GM19351 (cell line): Measurements from ENCODE around the gene UPK3BL1.
"Not testable (repeated sequence)": the region's sequence is repeated elsewhere in the genome, so short reads cannot be mapped to it uniquely, and the experiment has no call there.

ENCODE experiments used
- ATAC-seq: cut with Tn5 transposase; IDR thresholded peaks from one replicate; pipeline ENCODE4 v1.9.1; 2021; ENCODE audit warnings: mild to moderate bottlenecking, moderate library complexity; ENCODE audit not compliant: unreplicated experiment

Gene UPK3BL1, protein sequence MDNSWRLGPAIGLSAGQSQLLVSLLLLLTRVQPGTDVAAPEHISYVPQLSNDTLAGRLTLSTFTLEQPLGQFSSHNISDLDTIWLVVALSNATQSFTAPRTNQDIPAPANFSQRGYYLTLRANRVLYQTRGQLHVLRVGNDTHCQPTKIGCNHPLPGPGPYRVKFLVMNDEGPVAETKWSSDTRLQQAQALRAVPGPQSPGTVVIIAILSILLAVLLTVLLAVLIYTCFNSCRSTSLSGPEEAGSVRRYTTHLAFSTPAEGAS

DNA sequence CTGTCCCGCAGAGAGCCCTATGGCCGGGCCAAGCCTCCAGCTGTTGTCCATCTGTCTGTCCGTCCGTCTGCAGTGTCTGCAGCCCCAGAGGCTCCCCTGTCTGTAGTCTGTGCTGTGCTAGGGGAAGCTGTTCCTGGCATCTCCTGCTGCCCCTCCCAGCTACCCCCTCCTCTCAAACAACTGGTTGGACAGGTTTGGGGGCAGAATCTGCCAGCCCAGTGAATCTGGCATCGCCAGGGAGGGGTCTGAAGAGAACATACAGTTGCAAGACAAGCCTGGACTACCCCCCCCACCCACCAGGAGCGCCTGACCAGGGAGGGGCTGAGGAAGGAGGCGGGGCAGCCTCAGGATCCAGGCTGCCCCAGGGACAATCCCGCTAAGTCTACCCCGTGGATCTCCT, at the start of gene UPK3BL1:
TSS of gene UPK3BL1 (minus strand) at position 101 of the 400 bp plus-strand sequence. CDS start at position 51, 50 bp downstream.
- ATAC-seq, result not testable (repeated sequence)

DNA sequence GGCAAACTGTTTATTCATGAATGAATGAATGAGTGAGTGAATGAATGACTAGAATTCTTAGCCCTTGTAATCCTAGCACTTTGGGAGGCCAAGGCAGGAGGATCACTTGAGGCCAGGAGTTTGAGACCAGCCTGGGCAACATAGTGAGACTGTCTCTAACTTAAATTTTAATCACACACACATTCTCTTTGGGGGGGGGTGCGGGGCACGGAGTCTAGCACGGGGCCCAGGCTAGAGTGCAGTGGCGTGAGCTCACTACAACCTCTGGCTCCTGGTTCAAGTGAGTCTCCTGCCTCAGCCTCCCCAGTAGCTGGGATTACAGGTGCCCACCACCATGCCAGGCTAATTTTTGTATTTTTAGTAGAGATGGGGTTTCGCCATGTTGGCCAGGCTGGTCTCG, 48.0 kb upstream of the UPK3BL1 start:
- not testable (repeated sequence) for ATAC-seq

DNA sequence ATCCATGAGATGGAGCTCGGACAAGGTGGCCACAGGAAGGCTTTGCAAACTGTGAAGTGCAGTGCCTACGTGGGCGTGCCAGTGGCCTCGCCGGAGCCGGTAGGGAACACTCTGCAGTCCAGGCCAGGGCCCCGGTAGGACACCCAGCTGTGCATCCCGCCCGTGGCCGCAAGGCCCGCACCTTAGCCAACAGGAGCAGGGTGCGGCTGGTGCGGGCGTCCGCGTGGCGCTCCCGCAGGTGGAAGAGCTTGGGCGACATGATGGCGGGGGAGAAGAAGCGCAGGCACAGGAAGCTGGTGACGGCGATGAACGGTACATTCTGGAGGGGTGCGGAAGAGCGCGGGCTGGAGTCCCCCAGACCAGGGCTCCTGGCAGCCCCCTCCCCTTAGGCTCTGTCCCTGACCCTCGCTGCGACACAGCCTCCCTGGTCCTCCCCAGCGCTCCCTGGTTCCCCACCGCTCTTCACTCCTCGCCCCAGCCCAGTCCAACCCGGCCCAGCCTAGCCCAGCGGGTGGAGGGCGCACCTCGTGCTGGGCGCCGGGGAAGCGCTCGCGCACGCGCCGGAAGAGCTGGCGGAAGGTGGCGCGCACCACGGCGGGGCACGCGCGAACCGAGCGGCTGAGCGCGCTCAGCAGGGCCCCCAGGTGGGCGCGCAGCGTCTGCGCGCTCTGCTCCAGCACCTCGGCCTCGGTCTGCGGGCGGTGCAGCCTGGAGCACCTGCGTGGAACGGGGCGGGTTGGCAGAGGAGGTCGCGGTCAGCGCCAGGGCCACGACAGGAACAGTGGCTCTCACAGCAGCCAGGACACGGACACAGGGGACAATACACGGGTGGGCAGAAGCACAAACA, 47.1 kb upstream of the UPK3BL1 start:
- peak; percentile 74 for ATAC-seq

DNA sequence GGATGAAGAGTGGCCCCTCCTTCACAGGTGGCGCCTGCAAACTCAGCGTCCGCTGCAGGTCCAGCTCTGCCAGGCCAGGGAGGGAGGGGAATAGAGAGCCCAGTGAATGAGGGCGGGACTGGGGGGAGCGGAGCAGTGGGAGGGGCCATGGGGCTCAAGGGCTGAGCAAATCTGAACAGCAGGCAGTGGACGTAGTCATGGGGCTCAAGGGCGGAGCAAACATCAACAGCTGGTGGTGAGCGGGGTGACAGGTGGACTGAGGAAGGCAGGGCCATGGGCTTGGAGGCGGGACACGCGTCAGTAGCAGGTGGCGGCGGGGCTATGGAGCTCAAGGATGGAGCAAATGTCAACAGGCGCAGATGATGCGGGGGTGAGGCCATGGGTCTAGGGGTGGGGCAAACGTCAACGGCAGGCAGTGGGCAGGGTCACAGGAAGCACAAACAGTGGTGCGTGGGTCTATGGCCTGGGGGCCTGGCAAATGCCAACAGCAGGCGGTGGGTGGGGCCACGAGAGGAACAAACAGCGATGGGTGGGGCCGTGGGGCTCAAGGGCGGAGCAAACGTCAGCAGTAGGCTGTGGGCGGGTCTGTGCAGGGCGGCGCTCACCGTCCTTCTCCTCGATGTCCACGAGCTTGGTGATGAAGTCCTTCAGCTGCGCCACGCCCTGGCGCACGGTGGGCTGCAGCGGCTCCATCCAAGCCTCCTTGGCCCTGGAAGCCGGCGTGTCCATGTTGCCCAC, 45.9 kb upstream of the UPK3BL1 start:
- ATAC-seq, result peak; percentile 72

DNA sequence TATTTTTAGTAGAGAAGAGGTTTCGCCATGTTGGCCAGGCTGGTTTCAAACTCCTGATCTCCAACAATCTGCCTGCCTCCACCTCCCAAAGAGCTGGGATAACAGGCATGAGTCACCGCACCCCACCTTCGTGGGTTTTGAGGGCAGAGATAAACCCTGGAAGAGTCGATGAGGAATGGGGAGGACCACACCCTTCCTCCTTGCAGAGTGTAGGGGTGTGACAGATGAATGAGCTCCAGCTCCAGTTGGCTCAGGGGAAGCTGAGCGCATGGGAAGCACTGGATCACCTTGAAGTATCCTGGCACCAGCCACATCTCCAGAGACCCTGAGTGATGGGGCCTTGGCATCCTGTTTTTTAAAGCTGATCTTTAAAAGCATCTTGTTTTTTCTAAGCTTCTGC, 40.0 kb upstream of the UPK3BL1 start:
- ATAC-seq, result not testable (repeated sequence)

DNA sequence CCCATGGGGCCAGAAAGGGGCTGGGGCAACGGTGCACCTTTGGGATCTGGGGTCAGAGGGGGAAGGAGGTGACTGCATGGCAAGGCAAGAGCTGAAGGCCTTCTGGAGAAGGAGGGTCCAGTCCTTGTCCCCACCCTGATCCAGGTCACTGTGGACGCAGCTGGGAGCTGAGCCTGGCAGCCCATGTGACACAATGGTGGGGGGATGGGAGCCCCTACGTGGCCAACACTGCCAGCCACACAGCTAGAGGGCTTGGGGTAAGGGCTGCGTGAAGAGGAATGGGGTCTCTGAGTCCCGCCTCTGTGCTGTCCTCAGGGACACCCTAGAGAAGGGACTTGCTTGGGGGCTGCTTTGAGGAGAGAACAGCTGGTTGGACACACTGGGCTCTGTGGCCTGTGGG, 38.2 kb upstream of the UPK3BL1 start:
- not testable (repeated sequence) for ATAC-seq

DNA sequence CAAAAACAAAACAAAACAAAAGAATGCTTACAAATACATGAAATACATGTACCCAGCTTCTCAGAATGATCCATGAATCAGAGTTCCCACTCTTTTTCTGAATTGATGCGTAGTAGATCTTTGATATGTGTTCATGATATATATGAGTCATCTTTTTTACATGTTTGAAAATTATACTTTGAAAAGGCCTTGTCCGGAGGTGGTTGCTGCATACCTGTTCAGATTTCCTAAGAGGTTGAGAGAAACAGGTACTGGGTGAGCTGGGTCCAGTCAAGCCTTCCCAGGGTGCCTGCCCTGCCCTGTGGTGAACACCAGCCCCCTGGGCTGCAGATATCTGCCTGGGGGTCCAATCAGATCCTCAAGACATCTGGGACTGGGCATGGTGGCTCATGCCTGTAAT, 33.0 kb upstream of the UPK3BL1 start:
- ATAC-seq, result not testable (repeated sequence)

DNA sequence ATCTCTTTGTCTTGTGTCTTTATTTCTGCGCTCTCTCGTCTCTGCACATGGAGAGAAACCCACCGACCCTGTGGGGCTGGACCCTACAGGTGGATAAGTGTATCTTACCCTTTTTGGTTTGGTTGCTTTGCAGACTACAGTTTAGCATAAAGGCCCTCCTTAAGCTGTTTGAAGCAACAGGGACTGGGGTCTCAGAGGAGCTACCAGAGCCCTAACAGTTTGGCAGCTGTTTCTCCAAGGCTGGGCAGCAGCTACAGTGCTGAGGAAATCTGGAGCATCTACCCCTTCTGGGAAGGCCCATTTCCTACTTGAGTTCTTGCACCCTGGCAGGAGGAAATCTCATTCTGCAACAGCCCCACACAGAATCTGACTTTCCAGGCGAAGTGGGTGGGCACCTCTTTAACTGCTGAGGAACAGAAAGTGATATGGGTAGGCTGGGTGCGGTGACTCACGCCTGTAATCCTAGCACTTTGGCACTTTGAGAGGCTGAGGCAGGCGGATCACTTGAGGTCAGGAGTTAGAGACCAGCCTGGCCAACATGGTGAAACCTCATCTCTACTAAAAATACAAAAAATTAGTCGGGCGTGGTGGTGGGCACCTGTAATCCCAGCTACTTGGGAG, 31.0 kb upstream of the UPK3BL1 start:
- ATAC-seq, result not testable (repeated sequence)

DNA sequence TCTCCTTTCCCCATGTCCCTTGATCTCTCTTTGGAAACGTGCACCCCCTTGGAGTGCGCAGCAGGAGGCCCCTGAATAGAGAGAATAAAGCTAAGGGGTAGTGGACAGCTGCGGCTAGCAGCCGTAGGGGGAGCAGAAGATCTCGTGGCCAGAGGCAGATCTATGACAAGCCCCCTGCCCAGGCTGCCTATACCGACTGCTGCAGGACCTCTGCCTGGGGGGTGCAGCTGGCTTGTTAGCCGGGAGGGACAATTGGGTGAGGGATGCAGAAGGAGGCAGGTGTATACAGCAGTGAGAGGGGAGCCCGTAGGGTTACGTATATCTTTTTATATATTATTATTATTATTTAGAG, 29.3 kb upstream of the UPK3BL1 start:
- ATAC-seq, result peak; percentile 36

DNA sequence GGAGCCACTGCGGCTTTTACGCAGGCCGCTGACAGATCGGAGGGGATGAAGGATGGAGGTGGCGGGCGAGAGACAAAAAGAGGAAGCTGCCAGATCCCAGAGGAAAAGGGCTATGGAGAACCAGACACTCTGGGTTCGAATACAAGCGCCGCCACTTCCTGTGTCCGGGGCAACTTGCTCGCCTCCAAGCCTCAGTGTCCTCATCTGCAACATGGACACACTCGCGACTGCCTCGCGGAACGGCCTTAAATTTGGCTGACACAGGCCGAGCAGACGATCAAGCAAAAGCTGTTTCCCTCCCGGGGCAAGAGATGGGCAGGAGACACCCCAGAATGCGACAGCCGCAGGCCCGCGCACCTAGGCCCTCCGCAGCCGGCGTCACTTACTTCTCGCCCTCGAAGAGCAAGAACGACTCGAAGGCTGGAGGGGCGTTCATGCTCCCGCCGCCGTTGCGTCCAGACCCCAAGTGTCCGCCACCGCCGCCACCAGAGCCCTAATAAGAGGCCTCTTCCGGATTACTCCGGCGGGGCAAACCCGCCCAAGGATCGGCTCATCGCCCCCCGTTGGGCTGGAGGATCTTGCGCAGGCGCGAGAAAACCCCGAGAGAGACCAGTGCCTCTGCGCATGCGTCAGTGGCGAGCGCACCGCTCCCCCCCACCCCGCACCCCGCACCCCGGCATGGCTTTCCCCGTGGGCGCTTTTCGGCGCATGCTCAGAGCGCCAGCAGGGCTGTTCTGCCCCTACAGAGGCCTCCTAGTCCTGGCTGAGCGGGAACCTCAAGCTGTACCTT, 28.8 kb upstream of the UPK3BL1 start, which contains the start of gene POLR2J2:
TSS of gene POLR2J2 (minus strand) at position 498 of the 790 bp plus-strand sequence. CDS start at position 436, 62 bp downstream.
- peak; percentile 60 for ATAC-seq

DNA sequence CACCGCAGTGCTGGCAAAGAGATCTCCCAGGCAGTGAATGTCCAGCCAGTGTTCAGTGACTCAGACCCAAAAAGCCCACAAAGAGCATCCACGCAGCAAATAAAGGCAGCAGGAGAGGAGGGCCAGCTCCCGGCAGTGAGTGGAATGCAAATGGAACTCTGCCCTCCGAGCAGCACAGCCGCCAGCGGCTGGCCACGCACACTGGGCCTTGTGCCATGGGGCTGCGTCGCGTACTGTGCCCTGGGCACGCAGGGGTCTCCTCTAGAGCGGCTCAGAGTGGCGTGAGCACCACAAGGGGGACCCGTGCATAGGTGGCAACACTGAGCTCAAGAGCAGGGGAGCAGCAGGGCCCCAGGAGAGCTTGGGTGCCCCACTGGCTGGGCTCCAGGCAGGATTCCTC, 24.9 kb upstream of the UPK3BL1 start:
- ATAC-seq, result not testable (repeated sequence)

DNA sequence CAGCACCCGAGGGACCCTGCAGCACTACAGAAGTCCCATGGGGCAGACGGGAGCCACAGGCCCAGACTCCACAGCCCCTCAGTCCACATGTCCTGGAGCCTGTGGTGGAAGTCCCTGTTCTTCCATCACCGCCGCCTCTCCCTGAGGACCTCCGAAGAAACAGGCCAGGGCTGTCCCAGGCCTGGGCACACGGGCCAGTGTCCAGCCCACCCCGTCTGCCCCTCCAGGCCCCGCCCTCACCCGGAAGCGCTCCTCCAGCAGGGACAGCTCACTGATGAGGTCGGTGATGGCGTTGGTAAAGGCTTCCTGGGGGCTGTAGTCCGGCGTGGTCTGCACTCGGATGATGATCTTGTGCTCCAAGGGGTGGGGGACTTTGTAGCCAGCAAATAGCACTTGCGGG, 24.3 kb upstream of the UPK3BL1 start:
- ATAC-seq, result not testable (repeated sequence)

DNA sequence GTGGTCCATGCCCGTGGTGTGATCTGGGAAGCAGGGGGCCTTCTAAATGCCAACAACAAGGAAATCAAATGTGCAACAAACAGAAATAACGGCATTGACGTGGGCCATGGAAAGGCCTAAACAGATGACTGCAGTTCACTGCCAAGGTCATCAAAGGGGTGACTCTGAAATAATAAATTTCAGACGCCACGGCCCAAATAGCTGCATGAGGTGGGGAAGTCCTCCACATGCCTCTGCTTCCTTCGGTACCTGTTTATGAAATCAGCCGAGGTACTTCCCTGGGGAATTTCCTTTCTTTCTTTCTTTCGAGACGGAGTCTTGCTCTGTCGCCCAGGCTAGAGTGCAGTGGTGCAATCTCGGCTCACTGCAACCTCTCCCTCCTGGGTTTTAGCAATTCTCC, 22.2 kb upstream of the UPK3BL1 start:
- ATAC-seq, result not testable (repeated sequence)

DNA sequence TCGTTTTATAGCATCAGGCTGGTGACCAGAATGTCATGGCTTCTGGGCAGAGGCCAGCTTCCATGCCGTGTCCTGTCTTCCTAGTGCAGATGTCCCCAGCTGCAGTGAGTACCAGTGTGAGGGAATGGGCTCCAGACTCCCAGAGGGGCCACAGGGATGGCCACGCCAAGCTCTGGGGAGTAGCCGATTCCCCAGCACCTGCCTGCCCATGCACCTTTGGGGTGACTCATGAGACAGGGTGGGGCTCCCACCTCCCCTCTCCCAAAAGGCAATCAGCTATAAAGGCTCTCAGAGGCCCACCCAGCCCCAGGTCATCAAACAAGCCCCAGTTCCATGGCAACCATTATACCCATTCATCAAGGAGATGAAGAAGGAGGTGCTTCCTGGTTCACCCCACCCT, 7.3 kb upstream of the UPK3BL1 start, which contains the start of gene SPDYE2B:
TSS of gene SPDYE2B (plus strand) at position 396 of the 400 bp plus-strand sequence. CDS start 2,030 bp downstream, outside the sequence.
- ATAC-seq, result not testable (repeated sequence)

DNA sequence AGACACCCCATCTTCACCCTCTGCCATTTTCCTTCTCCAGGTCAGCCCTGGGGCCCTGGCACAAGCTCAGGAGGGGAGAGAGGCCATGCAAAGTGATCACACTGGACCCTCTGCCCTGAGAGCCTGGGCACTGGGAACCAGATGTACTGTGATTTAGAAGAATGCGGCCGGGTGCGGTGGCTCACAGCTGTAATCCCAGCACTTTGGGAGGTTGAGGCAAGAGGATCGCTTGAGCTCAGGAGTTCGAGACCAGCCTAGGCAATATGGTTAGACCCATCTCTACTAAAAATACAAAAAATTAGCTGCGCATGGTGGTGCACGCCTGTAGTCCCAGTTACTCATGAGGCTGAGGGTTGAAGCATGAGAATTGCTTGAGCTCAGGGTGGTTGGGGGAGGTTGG, 5.2 kb upstream of the UPK3BL1 start:
- ATAC-seq, result not testable (repeated sequence)

DNA sequence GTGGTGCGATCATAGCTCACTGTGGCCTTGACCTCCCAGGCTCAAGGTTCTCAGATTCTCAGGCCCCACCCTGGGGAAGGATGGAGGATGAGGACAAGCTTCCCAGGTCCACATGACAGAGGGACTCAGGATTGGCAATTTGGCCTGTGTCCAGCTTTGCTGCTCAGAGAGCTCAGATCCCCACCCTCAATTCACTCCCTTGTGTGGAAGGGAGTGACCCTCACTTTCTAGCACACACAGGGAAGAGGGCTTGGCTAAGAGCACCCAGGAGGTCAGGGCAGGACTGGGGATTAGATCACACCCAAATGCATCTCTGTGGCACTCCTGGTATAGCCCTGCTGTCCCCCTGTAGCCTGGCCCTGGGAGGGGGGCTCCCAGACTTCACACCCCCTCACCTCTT, 813 bp upstream of the UPK3BL1 start:
- not testable (repeated sequence) for ATAC-seq

DNA sequence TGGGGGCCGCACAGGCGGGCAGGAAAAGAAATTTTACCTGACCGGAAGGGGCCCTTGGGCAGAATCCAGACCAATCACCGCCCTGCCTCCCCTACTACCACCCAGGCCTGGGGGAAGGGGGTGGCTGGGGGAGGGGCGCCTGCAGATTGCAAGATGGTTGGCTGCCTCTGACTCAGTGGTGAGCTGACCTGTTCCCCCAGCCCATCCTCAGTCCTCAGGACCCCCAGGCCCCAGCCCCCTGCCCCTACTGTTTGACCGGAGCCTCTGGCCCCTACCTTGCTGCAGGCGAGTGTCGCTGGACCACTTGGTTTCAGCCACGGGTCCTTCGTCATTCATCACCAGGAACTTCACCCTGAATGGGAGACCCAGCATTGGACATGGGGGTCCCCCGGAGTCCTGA, 3.7 kb downstream of the UPK3BL1 start:
- not testable (repeated sequence) for ATAC-seq

DNA sequence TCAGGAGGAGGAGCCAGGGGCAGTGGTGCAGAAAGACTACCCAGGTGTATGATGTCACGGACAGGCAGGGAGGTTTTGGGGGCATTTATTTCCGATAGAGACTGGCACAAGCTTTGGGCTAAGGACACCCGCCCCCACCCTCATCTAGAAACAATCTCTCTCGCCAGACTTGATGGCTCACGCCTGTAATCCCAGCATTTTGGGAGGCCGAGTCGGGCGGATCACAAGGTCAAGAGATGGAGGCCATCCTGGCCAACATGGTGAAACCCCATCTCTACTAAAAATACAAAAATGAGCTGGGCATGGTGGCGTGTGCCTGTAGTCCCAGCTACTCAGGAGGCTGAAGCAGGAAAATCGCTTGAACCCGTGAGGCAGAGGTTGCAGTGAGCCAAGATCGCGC, 5.6 kb downstream of the UPK3BL1 start:
- not testable (repeated sequence) for ATAC-seq

DNA sequence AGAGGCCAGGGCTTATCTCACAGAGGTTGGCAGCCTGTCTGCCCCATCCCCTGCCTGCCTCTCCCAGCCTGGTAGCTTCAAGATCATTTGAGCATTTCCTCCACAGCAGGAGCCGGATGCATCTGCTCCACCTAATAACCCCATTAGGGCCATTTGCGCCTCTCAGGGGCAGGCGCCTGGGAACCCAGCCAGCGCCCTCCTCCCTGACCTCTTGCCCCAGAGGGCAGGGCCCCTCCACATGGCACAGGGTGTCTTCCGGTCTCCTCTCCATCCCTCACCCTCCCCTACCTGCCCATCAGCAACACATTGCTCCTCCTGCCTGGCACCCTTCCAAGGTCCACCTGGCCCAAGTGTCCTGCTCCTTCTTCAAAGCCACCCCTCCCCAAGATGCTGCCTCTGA, 7.2 kb downstream of the UPK3BL1 start:
- ATAC-seq, result not testable (repeated sequence)

DNA sequence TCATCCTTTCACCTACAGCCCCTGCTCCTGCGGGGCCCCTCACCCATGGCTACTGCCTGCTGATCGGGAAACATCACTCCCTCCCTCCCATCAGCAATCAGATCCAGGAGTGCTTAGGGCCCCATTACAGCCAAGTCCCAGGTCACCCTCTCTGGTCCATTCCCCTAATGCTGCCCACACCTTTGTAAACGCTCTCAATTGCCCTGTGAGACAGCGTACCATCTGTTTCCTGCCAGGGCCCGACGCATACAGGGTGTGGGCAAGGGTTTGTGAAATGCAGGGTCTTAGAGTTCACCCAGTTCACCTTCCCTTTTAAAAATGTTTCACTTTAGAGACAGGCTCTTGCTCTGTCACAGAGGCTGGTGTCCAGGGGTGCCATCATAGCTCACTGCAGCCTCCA, 8.3 kb downstream of the UPK3BL1 start:
- not testable (repeated sequence) for ATAC-seq
